Liver (tissue), 9 donors: ENCODE data around the gene ZFYVE26. TPM values are rescaled to one million over a fixed set of nuclear protein-coding genes. Genes with fewer than 3 reads are reported as not detected.

Experiments
- DNase-seq: peaks from one replicate; pipeline ENCODE4 v3.0.0-alpha.2; 2017; ENCODE audit warnings: low spot score
- H3K27ac ChIP-seq, 2 donors: one replicate each; pipeline ENCODE4 v1.7.0; 2013; ENCODE audit warnings: inconsistent platforms in 2 of 2, low read length in 2 of 2, control low read depth in 1 of 2, low read depth in 1 of 2, mild to moderate bottlenecking in 1 of 2
- H3K27me3 ChIP-seq, 4 donors: one replicate each; pipeline versions ENCODE4 v1.6.1 to v1.7.0; 2013; ENCODE audit warnings: low read length in 3 of 4, inconsistent platforms in 1 of 4, mild to moderate bottlenecking in 1 of 4, moderate library complexity in 1 of 4; ENCODE audit not compliant: control insufficient read depth in 4 of 4, insufficient read depth in 4 of 4
- H3K36me3 ChIP-seq, 4 donors: one replicate each; pipeline versions ENCODE4 v1.6.1 to v1.7.0; 2013; ENCODE audit warnings: low read length in 3 of 4, mild to moderate bottlenecking in 3 of 4, low read depth in 1 of 4, moderate library complexity in 1 of 4; ENCODE audit not compliant: control insufficient read depth in 4 of 4, insufficient read depth in 3 of 4
- H3K4me1 ChIP-seq, 4 donors: one replicate each; pipeline versions ENCODE4 v1.6.1 to v1.7.0; 2013; ENCODE audit warnings: low read length in 3 of 4, mild to moderate bottlenecking in 3 of 4, moderate library complexity in 1 of 4; ENCODE audit not compliant: control insufficient read depth in 4 of 4, insufficient read depth in 4 of 4
- H3K4me3 ChIP-seq, 3 donors: one replicate each; pipeline versions ENCODE4 v1.6.1 to v1.7.0; 2013; ENCODE audit warnings: low read length in 3 of 3, control low read depth in 1 of 3, low read depth in 1 of 3, mild to moderate bottlenecking in 1 of 3
- H3K9ac ChIP-seq, 2 donors: one replicate each; pipeline ENCODE4 v1.7.0; 2013; ENCODE audit warnings: low read length in 2 of 2, mild to moderate bottlenecking in 2 of 2, moderate library complexity in 2 of 2, control low read depth in 1 of 2, low read depth in 1 of 2
- H3K9me3 ChIP-seq, 4 donors: one replicate each; pipeline versions ENCODE4 v1.6.1 to v1.7.0; 2013; ENCODE audit warnings: low read length in 3 of 4; ENCODE audit not compliant: control insufficient read depth in 4 of 4
- FOXA1 ChIP-seq: IDR thresholded peaks from 2 replicates; pipeline ENCODE4 v1.6.1; 2016; ENCODE audit warnings: antibody characterized with exemption
- FOXA2 ChIP-seq: IDR thresholded peaks from 2 replicates; pipeline ENCODE4 v1.6.1; 2016; ENCODE audit warnings: antibody characterized with exemption
- GABPA ChIP-seq, 2 donors: IDR thresholded peaks in 1 of 2; conservative IDR thresholded peaks in 1 of 2; 2 replicates each; pipeline ENCODE4 v1.6.1; 2016; ENCODE audit warnings: antibody characterized with exemption in 2 of 2, mild to moderate bottlenecking in 1 of 2, moderate library complexity in 1 of 2
- NR2F2 ChIP-seq: IDR thresholded peaks from 2 replicates; pipeline ENCODE4 v1.6.1; 2016; ENCODE audit warnings: antibody characterized with exemption
- RAD21 ChIP-seq, 2 donors: IDR thresholded peaks; 2 replicates each; pipeline ENCODE4 v1.6.1; 2016; ENCODE audit warnings: antibody characterized with exemption in 2 of 2, mild to moderate bottlenecking in 2 of 2
- RXRA ChIP-seq, 2 donors: IDR thresholded peaks; 2 replicates each; pipeline ENCODE4 v1.6.1; 2017 to 2018; ENCODE audit warnings: antibody characterized with exemption in 2 of 2, mild to moderate bottlenecking in 1 of 2
- SP1 ChIP-seq: IDR thresholded peaks from 2 replicates; pipeline ENCODE4 v1.6.1; 2018; ENCODE audit warnings: antibody characterized with exemption, mild to moderate bottlenecking
- TAF1 ChIP-seq: conservative IDR thresholded peaks from 2 replicates; pipeline ENCODE4 v1.6.1; 2016; ENCODE audit warnings: antibody characterized with exemption, mild to moderate bottlenecking
- WGBS: extraction: QIAGEN DNeasy Blood & Tissue Kit; methylation state at CpG from one replicate; pipeline ENCODE4 v1.1.7; 2013; 5-methylcytosine and 5-hydroxymethylcytosine counted together
- polyA plus RNA-seq, 2 donors: library from polyadenylated mRNA; stranded (reverse) in 1 of 2; unstranded in 1 of 2; fragments of 200-250 nt in 1 of 2; fragments of >200 nt in 1 of 2; fragmentation: Nextera tagmentation in 1 of 2; extraction: Ambion mirVana in 1 of 2; gene quantifications; one replicate each; pipeline versions ENCODE4 v1.2.1 to v1.2.3, GENCODE V29; 2013 to 2015
- total RNA-seq, 2 donors: library from RNA; depleted of rRNA; stranded (reverse); fragments of >200 nt; gene quantifications; one replicate each; pipeline ENCODE4 v1.2.3, GENCODE V29; 2014
- TF ChIP-seq, protein P1 (sequence below): IDR thresholded peaks from 2 replicates; pipeline ENCODE4 v1.6.1; 2016; ENCODE audit warnings: antibody characterized with exemption
- TF ChIP-seq, protein P2 (sequence below): IDR thresholded peaks from 2 replicates; pipeline ENCODE4 v1.6.1; 2016; ENCODE audit warnings: antibody characterized with exemption
- TF ChIP-seq, protein P3 (sequence below): IDR thresholded peaks from 2 replicates; pipeline ENCODE4 v1.6.1; 2016; ENCODE audit warnings: antibody characterized with exemption
- donor health status: healthy.
- donor health status: healthy.
- donor health status: healthy.
- donor health status: healthy.
- donor health status: healthy.

Gene ZFYVE26
- total and polyA plus RNA-seq, 4 donors: 2.4 to 17.2 (median 7.7) TPM

DNA sequence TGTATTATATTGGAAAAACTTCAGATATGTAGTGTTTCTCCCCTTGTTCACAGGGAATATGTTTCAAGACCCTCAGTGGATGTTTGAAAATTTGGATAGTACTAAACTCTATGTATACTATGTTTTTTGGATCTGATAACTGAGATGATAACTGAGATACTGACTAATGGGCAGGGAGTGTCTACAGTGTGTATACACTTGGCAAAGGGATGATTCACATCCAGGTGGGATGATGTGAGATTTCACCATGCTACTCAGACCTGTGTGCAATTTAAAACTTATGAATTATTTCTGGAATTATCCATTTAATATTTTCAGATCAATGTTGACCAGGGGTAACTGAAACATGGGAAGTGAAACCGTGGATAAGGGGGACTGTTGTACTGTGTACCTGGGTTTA lies 17.0 kb upstream of the ZFYVE26 start:
- Histone ChIP-seq H3K4me3 (no peak overlapping the region), H3K36me3 (no peaks in the 10 kb centered on the region), H3K9ac (no peak overlapping the region), H3K9me3 (no peaks in the 10 kb centered on the region), H3K27ac (no peak overlapping the region), H3K4me1 (no peaks in the 10 kb centered on the region), H3K27me3 (no peaks in the 10 kb centered on the region)
- TF ChIP-seq, protein P1, sequence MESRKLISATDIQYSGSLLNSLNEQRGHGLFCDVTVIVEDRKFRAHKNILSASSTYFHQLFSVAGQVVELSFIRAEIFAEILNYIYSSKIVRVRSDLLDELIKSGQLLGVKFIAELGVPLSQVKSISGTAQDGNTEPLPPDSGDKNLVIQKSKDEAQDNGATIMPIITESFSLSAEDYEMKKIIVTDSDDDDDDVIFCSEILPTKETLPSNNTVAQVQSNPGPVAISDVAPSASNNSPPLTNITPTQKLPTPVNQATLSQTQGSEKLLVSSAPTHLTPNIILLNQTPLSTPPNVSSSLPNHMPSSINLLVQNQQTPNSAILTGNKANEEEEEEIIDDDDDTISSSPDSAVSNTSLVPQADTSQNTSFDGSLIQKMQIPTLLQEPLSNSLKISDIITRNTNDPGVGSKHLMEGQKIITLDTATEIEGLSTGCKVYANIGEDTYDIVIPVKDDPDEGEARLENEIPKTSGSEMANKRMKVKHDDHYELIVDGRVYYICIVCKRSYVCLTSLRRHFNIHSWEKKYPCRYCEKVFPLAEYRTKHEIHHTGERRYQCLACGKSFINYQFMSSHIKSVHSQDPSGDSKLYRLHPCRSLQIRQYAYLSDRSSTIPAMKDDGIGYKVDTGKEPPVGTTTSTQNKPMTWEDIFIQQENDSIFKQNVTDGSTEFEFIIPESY: no peak
- no peak for TF ChIP-seq RAD21 (IDR thresholded peaks at IDR 0.05)
- no peak for TF ChIP-seq FOXA2
- TF ChIP-seq FOXA1: no peak
- TF ChIP-seq SP1: no peak
- TF ChIP-seq RXRA (IDR thresholded peaks at IDR 0.05): no peak
- TF ChIP-seq, protein P2, sequence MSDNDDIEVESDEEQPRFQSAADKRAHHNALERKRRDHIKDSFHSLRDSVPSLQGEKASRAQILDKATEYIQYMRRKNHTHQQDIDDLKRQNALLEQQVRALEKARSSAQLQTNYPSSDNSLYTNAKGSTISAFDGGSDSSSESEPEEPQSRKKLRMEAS: no peak
- 96% methylated on average over 1 of the region's 1 CpG for WGBS
- no peak for DNase-seq

DNA sequence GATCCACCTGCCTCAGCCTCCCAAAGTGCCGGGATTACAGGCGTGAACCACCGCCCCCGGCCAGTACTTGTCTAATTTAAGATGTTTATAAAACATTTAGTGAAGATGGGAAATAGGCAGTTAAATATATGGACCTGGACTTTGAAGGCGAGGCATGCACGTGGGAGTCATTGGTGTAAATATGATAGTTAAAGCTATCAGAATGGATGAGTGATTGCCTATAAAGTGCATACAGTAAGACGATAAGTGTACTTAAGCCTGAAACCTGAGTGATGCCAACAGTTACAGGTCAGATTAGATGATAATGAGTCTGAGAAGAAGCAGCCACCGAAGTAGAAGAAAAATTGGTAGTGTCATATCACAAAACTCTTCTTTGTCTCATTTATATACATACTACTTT lies 14.7 kb upstream of the ZFYVE26 start:
- no peaks in the 10 kb centered on the region for H3K4me1 ChIP-seq
- 93% methylated on average over 8 of the region's 8 CpGs for WGBS
- H3K27me3 ChIP-seq: no peaks in the 10 kb centered on the region
- no peak overlapping the region for H3K27ac ChIP-seq
- no peaks in the 10 kb centered on the region for H3K9me3 ChIP-seq
- TF ChIP-seq TAF1 (no peak), NR2F2 (no peak), GABPA (IDR thresholded peaks at IDR 0.05 in 1 of 2, conservative IDR thresholded peaks at IDR 0.05 in 1 of 2) (no peak)
- no peaks in the 10 kb centered on the region for H3K36me3 ChIP-seq
- no peak overlapping the region for H3K4me3 ChIP-seq
- H3K9ac ChIP-seq: no peak overlapping the region
- no peak for DNase-seq

DNA sequence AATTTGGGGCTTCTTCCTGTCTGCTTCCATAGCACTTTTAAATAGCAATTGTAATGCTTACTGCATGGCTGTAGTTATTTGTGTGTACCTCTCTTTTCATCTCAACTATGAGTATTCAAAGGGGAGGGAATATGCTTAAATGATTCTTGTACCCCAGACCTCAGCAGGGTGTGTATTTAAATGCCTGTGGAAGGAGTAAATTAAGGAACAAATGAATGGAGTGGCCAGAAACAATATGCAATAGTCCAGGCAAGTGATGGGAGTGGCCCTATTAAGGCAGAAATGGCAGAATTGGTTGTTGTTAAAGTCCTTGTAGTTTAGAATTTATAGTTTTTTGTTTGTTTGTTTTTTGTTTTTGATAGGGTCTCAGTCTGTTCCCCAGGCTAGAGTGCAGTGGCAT lies 4.7 kb upstream of the ZFYVE26 start:
- no peak overlapping the region for H3K27ac ChIP-seq
- no peak overlapping the region for H3K9ac ChIP-seq
- no peak overlapping the region for H3K4me3 ChIP-seq
- no peaks in the 10 kb centered on the region for H3K27me3 ChIP-seq
- H3K36me3 ChIP-seq: no peaks in the 10 kb centered on the region
- no peaks in the 10 kb centered on the region for H3K9me3 ChIP-seq
- peaks cover 3 to 16% (median 10%) of the 10 kb centered on the region in 4 donors for H3K4me1 ChIP-seq
- TF ChIP-seq, protein P3, sequence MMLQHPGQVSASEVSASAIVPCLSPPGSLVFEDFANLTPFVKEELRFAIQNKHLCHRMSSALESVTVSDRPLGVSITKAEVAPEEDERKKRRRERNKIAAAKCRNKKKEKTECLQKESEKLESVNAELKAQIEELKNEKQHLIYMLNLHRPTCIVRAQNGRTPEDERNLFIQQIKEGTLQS: no peak
- TF ChIP-seq, protein P1: no peak
- no peak for TF ChIP-seq RXRA (IDR thresholded peaks at IDR 0.05)
- no peak for TF ChIP-seq TAF1
- no peak for DNase-seq
